IPS-18a (cell line): ENCODE data around the gene ANKFN1.

Source experiments
- H3K27ac ChIP-seq: one replicate; pipeline ENCODE4 v1.5.1; 2013; ENCODE audit warnings: low read length
- H3K27me3 ChIP-seq: one replicate; pipeline ENCODE4 v1.6.1; 2013; ENCODE audit warnings: mild to moderate bottlenecking, low read length; ENCODE audit not compliant: control insufficient read depth, insufficient read depth
- H3K36me3 ChIP-seq: one replicate; pipeline ENCODE4 v1.6.1; 2013; ENCODE audit warnings: low read depth, low read length; ENCODE audit not compliant: control insufficient read depth
- H3K4me1 ChIP-seq: one replicate; pipeline ENCODE4 v1.6.1; 2013; ENCODE audit warnings: low read depth, low read length; ENCODE audit not compliant: control insufficient read depth
- H3K4me3 ChIP-seq: one replicate; pipeline ENCODE4 v1.5.1; 2013; ENCODE audit warnings: low read length
- H3K9ac ChIP-seq: one replicate; pipeline ENCODE4 v1.6.1; 2013; ENCODE audit warnings: mild to moderate bottlenecking, low read length, moderate library complexity
- H3K9me3 ChIP-seq: one replicate; pipeline ENCODE4 v1.6.1; 2013; ENCODE audit warnings: low read depth, low read length; ENCODE audit not compliant: control insufficient read depth

ANKFN1 gene

DNA sequence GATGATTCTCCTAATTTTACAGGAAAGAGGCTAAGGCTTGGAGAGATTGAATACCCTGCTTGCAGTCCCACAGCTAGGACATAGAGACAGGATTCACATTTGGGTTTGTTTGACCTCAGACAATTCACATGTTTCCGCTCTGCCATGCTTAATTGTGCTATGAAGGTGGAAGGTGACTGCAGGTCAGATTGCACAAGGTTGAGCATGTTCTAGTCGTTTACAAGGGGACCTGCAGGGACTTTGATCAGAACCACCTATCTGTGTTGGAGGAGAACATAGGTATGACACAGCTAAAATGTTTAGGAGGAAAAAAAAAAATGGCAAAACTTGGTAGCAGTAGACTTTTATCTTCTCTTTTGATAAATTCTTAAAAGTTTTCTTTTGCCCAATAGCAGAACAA is 4.9 kb upstream of the ANKFN1 start:
- Histone ChIP-seq H3K9ac (no peak overlapping the region), H3K4me3 (no peak overlapping the region), H3K27ac (no peak overlapping the region), H3K4me1 (no peaks in the 10 kb centered on the region), H3K36me3 (no peaks in the 10 kb centered on the region), H3K27me3 (no peaks in the 10 kb centered on the region), H3K9me3 (no peaks in the 10 kb centered on the region)

DNA sequence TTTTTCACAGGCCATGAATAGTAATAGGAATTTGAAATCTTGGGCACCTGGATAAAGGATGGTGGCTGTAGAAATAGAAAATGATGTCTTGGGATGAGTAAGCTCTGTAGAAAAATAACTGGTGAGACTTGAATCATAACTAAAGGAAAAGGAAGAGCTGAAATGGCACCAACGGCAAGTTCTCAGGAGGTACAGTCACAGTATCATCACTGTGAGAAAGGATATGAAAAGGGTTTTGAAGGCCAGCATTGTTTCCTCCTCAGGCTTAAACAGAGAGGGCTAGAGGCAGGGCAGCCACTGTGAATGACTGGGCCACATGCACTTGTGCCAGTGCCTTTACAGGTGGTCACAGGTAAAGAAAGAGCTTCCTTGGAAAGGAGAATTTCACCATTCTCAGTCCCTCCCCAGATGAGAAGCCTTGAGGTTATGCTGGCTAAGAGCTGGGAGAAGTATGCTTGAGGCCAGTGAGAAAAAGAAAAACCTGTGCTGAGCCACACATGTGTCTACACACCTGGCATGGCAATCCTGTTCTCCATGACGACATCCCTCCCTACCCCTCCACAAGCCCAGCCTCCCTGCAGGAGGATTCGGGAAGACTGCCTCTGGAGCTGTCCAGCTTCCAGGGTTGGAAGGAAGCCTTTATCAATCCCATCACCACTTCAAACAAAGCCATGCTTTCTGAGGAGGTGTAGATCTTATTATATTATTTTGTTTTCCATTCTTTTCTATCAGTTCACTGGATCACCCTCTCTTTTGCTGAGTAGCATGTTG is 3.8 kb upstream of the ANKFN1 start:
- Histone ChIP-seq H3K9me3 (no peaks in the 10 kb centered on the region), H3K27me3 (no peaks in the 10 kb centered on the region), H3K27ac (no peak overlapping the region), H3K4me1 (no peaks in the 10 kb centered on the region), H3K36me3 (no peaks in the 10 kb centered on the region), H3K9ac (no peak overlapping the region), H3K4me3 (no peak overlapping the region)

DNA sequence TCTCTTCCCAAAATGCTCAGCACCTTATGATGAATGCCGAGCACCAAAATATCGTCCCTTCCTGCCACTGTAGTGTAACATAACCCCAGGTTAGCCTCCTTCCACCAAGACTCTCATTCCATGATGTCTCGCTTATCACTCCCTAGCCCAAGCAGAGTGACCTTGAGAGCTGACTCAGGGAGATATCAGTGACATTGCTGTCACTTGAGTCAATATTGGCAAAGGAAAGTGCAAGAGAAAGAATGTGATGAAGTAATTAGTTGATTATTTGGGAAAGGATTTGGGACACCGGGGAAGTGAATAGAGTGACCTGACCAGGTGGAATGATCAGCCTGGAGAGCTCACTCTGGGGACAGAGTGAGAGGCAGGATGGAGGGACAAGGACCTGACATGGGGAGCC is 2.6 kb upstream of the ANKFN1 start:
- no peak overlapping the region for H3K4me3 ChIP-seq
- no peak overlapping the region for H3K27ac ChIP-seq
- H3K36me3 ChIP-seq: no peaks in the 10 kb centered on the region
- no peaks in the 10 kb centered on the region for H3K9me3 ChIP-seq
- no peaks in the 10 kb centered on the region for H3K27me3 ChIP-seq
- no peak overlapping the region for H3K9ac ChIP-seq
- no peaks in the 10 kb centered on the region for H3K4me1 ChIP-seq

DNA sequence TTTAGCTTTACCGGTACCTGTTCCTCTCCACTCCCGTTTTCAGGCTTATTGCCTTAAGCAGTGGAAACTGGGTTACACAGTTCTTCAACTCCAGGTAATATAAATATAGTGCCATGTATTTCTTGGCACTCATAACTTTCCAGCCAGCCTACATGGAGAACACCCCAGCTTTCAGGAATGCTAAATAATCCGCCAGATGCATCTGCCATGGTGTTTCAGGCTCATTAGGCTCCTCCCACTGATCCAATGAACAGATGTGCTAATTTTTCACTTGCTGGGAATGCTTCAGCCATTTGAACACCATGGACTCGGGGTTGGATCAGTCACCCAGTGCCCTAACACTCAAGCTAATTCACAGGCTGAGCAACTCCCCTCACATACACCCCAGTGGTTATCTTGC is 4.6 kb downstream of the ANKFN1 start:
- Histone ChIP-seq H3K27ac (no peak overlapping the region), H3K4me3 (no peak overlapping the region), H3K9ac (no peak overlapping the region), H3K9me3 (no peaks in the 10 kb centered on the region), H3K36me3 (no peaks in the 10 kb centered on the region), H3K4me1 (peaks cover 14% of the 10 kb centered on the region), H3K27me3 (no peaks in the 10 kb centered on the region)

DNA sequence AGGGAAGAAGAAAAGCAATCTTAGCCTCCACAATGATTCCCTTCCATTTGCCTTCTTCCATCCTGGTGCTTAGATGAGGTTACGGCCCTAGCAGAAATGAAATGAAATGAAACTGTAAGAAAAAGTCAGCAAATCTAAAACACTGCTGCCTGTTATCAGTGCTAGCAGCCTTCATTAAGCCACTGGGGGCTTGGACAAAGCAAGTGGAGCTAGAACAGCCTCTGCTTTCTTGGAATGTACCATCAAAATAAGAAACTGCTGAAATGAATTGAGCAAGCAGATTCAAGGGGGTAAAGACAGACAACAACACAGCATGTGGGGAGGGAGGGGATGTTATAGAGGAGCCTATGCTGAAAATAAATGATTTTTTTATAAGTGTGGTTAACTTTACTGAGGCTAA is 5.1 kb downstream of the ANKFN1 start:
- Histone ChIP-seq H3K4me1 (peaks cover 14% of the 10 kb centered on the region), H3K36me3 (no peaks in the 10 kb centered on the region), H3K9me3 (no peaks in the 10 kb centered on the region), H3K27me3 (no peaks in the 10 kb centered on the region), H3K27ac (no peak overlapping the region), H3K4me3 (no peak overlapping the region), H3K9ac (no peak overlapping the region)

DNA sequence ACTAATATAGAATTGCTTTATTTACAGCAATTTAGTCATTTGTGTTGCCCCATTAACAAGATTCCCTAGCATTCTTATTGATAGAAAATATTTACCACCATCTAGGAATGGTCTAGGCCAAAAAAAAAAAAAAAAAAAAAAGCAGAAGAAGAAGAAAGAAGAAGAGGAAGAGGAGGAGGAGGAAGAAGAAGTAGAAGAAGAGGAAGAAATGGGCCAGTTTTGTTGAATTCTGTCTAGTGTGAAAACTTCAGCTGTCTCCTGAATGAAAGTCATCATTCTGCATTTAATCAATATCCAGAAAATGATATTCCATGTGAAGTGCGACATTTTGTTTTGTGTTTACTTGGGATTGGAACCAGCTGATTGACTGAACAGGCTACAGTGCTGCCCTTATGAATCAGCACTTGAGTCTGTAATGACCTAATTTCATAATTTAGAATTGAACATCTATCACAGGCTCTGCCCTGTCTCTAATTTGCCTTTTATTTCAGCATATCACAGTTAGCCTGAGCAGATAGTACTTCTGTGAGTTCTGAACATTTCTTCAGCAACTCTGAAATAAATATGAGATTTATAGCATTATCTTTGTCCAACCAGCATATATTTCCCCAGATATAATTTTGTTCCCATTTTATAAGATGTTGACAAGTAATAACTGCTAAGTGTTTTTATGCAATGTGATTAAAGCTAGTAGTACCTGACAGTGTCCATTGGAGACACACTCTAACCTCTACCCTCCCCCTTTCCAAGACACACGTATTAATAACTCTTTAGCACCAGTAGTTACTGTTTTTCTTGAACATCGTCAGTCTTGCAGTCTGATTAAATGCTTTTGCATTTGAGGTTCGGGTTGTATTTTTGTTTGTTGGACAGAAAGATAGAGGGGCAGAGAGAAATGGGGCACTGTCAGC is 5.9 kb downstream of the ANKFN1 start:
- Histone ChIP-seq H3K9ac (no peak overlapping the region), H3K36me3 (no peaks in the 10 kb centered on the region), H3K27ac (no peak overlapping the region), H3K4me1 (peaks cover 14% of the 10 kb centered on the region), H3K9me3 (no peaks in the 10 kb centered on the region), H3K27me3 (no peaks in the 10 kb centered on the region), H3K4me3 (no peak overlapping the region)

DNA sequence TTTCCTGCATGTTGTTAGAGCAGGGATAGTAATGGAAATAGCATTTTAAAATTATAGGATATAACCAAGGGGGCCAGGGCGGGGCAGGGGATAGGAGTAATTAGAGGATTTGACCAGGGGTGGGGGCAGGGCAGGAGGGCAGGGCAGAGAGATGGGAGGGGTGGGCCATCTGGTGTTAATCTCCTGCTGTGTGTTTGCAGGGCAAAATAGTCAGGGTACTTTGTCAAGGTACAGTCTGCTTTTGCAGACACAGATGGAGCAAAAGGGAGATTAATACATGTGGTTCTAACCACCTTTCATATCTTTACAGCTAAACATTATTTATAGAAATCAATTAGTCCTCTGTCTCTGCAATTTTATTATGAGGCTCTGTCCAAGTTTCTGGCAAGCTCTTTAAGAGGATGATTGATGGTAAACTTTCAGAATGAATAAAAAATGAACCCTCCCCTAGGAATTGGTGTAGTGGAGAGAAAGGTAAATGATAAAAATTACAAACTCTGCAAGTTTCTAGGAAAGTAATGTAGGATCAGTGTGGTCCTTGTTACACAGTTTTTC is 6.6 kb downstream of the ANKFN1 start:
- peaks cover 14% of the 10 kb centered on the region for H3K4me1 ChIP-seq
- no peak overlapping the region for H3K27ac ChIP-seq
- H3K27me3 ChIP-seq: no peaks in the 10 kb centered on the region
- no peaks in the 10 kb centered on the region for H3K36me3 ChIP-seq
- no peaks in the 10 kb centered on the region for H3K9me3 ChIP-seq
- no peak overlapping the region for H3K9ac ChIP-seq
- no peak overlapping the region for H3K4me3 ChIP-seq

DNA sequence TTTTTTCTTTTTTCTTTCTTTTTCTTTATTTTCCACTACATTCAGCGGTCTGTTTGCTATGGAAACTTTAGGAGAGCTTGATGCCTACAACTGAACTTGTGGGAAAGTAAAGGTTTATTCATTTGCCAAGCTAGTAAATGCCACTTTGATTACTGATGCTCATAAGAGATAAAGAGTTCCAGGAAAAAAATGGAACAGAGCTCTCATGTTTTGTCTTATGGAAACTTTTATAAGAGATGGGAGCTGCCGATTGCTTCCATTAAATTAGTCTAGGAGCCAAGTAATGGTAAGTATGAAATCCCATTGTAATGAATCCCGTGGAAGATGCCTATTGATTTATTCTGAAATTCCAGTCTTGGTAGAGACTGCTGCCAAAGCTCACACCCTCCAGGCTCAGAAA is 7.1 kb downstream of the ANKFN1 start:
- H3K27me3 ChIP-seq: no peaks in the 10 kb centered on the region
- H3K9me3 ChIP-seq: no peaks in the 10 kb centered on the region
- H3K4me1 ChIP-seq: peaks cover 14% of the 10 kb centered on the region
- H3K4me3 ChIP-seq: no peak overlapping the region
- H3K36me3 ChIP-seq: no peaks in the 10 kb centered on the region
- no peak overlapping the region for H3K9ac ChIP-seq
- H3K27ac ChIP-seq: no peak overlapping the region

DNA sequence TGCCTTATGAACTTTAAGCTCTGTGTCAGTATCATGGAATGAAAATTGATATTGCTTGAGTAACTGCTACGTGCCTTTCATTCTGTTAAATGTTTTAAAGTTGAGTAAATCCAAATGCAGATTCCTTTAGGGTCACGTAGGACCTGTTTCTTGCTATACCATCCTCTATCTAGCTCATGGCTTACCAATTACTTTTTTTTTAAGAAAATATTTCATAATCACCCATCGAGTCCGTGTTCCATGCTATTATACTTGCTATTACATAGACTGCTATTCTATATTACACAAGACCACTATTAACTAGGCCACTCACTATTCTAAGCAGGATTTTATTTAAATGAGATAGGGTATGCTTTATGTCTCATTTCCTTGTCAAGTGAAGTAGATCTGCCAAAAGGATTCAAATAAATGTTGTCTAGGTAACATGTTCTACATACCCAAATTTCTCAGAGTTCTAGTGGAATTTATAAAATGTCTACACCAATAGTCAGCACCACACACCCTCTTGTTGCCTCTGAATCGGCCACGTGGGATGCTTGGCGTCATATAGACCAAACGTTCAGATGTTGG is 11.9 kb downstream of the ANKFN1 start:
- Histone ChIP-seq H3K9me3 (no peaks in the 10 kb centered on the region), H3K27ac (no peak overlapping the region)

DNA sequence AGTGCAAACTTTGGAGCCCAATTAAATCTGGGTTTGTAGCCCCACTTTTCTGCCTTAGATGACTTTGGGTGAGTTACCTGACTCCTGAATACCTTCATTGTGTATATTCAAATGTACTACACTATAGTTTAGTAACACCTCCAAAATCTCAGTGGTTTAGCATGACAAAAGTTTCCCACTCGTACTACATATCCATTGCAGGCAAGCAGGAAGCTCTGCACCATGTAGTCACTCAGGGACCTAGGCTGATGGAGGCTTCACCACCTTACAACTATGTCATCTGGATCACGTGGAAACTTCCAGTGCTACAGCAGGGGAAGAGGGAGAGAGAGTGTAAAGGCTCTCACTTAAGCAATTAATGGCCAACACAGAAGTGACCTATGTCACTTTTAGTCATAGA is 14.2 kb downstream of the ANKFN1 start:
- Histone ChIP-seq H3K36me3 (no peaks in the 10 kb centered on the region), H3K9ac (no peak overlapping the region), H3K9me3 (no peaks in the 10 kb centered on the region), H3K27me3 (no peaks in the 10 kb centered on the region), H3K4me3 (no peak overlapping the region), H3K4me1 (peaks cover 4% of the 10 kb centered on the region), H3K27ac (no peak overlapping the region)

More for the DNA sequence above, 11.9 kb downstream of the ANKFN1 start:
- no peaks in the 10 kb centered on the region for H3K27me3 ChIP-seq
- no peaks in the 10 kb centered on the region for H3K36me3 ChIP-seq
- no peak overlapping the region for H3K4me3 ChIP-seq
- H3K9ac ChIP-seq: no peak overlapping the region
- H3K4me1 ChIP-seq: peaks cover 8% of the 10 kb centered on the region

DNA sequence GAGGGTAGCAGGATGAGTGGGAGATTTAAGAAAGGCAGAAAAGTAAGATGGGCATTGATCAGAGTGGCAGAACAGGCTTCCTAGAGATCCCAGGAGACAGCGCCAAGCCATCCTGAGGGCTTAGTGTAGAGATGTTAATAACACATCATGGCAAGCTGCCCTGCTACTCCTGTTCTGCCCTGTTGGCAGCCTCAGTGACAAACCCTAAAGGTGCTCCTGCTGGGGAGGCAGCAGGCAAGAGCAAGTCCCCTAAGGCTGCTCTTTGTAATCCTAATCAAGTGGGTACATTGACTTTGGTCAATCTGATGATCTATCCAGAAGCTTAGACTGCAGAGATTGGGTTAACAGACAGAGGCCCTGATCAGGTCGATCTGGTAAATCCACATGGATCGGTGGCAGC is 16.3 kb downstream of the ANKFN1 start:
- Histone ChIP-seq H3K36me3 (no peaks in the 10 kb centered on the region), H3K9me3 (no peaks in the 10 kb centered on the region), H3K4me1 (peaks cover 4% of the 10 kb centered on the region), H3K27me3 (no peaks in the 10 kb centered on the region), H3K9ac (no peak overlapping the region), H3K27ac (no peak overlapping the region), H3K4me3 (no peak overlapping the region)
